Fibroblast of skin of right biceps (primary cell): ENCODE data around the gene CIC.
"Not testable (repeated sequence)": the region's sequence is repeated elsewhere in the genome, so short reads cannot be mapped to it uniquely, and the experiment has no call there.

Experiments
- DNase-seq: peaks from one replicate; pipeline ENCODE4 v3.0.0-alpha.2; 2013

The CIC gene

GRCh38 chr19:42255766-42256745 lies 13.0 kb upstream of the CIC start:
- DNase-seq = peak; percentile 57

DNA sequence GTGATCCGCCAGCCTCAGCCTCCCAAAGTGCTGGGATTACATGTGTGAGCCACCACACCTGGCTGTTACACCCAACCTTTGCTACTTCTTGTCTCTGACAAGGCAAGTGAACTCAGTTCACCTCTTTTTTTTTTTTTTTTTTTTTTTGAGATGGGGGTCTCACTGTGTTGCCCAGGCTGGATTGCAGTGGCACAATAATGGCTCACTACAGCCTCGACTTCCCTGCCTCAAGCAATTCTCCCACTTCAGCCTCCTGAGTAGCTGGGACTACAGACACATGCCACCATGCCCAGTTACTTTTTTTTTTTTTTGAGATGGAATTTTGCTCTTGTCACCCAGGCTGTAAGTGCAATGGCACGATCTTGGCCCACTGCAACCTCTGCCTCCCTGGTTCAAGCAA lies 11.2 kb upstream of the CIC start:
- DNase-seq = not testable (repeated sequence)

GRCh38 chr19:42261763-42262162 lies 7.3 kb upstream of the CIC start:
- DNase-seq = peak; percentile 45

- not testable (repeated sequence) for DNase-seq
These were observed 2.9 kb upstream of the CIC start for GRCh38 chr19:42266105-42266504.

DNA sequence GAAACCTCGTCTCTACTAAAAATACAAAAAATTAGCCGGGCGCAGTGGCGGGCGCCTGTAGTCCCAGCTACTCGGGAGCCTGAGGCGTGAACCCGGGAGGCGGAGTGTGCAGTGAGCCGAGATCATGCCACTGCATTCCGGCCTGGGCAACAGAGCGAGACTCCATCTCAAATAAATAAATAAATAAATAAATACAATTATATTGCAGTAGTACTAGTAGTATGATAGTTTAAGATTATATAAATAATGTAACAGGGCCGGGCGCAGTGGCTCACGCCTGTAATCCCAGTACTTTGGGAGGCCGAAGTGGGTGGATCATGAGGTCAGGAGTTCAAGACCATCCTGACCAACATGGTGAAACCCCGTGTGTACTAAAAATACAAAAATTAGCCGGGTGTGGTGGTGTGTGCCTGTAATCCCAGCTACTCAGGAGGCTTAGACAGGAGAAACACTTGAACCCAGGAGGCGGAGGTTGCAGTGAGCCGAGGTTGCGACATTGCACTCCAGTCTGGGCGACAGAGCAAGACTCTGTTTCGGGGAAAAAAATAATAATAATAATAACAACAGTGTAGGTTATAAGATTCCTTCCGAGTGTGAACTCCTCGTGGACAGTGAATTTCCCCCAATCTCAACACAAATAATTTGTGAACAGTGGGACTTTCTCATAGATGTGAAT lies 2.0 kb upstream of the CIC start:
- not testable (repeated sequence) for DNase-seq

DNA sequence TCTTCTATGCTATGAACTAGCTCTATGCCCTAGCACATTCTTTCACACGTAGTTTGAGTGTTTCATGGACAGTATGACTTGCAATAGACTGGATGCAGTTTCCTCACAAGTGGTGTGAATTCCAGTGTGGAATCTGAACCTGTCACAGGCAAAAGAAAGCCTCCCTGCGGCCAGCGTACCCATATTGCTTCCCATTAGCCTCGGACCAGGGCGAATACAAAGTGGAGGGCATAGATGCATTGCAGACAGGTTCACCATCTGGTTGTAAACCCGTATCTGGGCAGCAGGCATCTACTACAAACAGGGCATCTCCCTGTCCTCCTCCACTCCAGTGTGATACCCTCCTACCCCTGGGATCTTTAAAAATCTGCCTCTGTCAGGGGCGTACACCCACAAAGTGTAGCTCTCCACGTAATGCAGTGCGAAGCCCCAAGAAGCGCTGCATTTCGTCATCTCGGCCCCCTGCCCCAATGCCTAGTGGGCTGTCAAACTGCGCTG lies 1.4 kb upstream of the CIC start:
- no peak for DNase-seq

- DNase-seq = peak; percentile 100
These were observed 829 bp upstream of the CIC start for GRCh38 chr19:42268142-42268703.

DNA sequence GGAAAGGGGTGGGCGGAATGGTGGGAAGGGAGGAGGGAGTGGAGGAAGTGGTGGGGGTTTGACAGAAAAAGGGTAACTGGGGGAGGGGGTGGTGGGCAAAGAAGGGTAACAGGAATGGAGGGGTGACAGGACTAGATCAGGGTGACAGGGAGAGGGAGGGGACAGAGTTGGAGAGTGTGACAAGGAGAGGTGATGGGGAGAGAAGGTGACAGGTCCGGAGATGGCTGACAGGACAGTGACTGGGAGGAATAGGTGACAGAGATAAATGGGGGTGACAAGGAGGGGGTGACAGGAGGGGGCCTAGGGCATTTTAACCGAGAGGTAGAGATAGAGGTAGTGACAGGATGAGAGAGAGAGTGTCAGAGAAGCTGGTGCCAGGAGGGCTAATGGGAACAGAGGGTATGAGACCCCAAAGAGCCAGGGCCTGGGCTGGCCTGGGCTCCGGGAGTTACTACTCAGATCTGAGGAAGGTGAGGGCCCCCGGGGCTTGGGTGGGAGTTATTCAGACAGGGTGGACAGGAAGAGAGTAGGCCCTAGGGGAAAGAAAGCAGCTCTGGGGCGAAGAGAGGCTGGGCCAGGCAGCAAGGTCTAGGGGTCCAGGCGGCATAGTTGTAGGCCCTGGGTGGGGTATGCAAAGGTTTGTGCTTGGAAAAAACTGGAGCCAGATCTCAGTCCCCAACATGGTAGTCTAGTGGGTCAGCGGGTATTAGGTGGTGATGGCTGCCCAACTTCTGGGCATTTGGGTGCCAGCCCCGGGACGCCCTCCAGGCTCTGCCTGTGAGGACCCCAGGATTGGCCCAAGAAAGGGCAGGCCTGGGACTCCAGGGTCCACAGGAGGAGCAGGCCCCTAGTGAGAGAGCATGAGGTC lies 660 bp downstream of the CIC start:
- DNase-seq = no peak

DNA sequence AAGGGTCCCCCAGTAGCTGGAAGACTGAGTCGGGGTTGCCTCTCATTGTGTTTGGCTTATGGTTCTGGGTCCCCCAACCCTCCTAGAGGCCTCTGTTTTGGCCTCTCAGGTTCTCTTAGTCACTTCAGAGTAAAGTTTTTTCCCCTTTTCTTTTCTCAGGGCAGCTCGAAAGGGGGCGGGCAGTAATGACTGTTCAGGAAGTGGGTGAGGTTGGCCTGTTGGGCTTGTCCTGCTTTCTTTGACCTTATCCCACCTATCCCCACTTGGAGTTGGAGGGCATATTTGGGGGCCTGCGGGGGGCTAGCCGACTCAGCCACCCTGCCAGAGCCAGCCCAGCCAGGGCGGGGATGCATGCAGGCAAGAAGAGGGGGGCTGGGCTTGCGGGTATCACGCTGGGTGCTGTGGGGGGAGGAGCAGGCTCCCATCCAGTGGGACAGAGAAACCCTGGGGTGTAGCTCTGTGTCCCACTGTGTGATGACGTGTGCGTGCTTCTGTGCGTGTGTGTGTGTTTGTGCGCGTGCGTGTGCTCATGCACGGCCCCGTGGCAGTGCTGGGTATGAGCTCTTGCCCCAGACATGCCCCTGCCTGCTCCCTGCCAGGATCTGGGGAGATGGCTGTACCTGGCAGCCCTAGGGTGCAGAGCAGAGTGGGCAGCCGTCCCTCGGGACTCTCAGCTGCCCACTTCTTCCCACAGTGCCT lies 1.4 kb downstream of the CIC start:
- DNase-seq = peak; percentile 73

DNA sequence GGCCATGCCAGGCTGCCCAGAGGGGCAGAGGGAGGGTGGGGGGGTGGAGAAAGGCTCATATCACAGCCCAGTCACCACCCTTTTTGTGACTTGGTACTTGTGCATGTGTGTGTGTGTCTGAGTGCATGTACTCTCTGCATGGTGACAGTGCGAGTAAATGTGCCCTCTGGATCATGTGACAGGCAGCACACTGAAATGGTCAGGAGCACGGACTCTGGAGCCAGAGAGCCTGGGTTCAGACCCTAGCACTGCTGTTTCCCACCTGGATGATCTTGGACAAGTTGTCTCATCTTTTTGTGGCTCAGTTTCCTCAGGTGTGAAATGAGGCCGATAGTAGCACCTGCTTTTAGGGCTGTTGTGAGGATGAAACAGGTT lies 2.0 kb downstream of the CIC start:
- no peak for DNase-seq

DNA sequence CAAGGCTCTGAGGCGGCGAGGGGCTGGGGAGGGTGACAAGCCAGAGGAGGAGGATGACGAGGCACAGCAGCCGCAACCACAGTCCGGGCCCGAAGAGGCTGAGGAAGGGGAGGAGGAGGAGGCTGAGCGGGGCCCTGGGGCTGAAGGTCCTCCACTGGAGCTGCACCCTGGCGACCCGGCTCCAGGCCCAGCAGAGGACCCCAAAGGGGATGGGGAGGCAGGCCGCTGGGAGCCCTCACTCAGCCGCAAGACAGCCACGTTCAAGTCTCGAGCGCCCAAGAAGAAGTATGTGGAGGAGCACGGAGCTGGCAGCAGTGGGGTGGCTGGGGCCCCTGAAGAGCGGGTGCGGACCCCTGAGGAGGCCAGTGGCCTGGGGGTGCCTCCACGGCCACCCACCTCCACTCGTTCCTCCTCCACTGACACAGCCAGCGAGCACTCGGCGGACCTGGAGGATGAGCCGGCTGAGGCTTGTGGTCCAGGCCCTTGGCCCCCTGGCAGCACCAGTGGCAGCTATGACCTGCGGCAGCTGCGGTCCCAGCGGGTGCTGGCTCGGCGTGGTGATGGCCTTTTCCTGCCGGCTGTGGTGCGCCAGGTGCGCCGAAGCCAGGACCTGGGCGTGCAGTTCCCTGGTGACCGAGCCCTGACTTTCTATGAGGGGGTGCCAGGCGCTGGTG lies 2.9 kb downstream of the CIC start:
- no peak for DNase-seq

- no peak for DNase-seq
These were observed 3.5 kb downstream of the CIC start for GRCh38 chr19:42272535-42272897.

GRCh38 chr19:42272989-42273406 lies 3.9 kb downstream of the CIC start:
- no peak for DNase-seq

- no peak for DNase-seq
These were observed 4.5 kb downstream of the CIC start for GRCh38 chr19:42273407-42274064.

- DNase-seq = no peak
These were observed 5.1 kb downstream of the CIC start for GRCh38 chr19:42274065-42274682.

GRCh38 chr19:42275103-42275502 lies 6.1 kb downstream of the CIC start:
- DNase-seq = no peak

DNA sequence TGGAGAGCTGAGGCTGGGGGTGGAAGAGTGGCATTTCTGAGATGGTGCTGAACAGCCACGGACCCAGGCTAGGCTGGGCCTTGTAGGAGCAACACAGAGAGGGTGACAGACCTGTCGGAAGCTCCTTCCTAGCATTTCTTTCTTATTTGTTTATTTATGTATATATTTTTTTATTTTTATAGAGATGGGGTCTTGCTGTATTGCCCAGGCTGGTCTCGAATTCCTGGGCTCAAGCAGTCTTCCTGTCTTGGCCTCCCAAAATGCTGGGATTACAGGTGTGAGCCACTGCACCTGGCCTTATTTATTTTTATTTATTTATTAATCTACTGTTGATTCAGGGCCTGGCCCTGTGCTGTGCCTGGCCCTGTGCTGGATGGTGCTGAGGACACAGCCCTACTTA lies 6.5 kb downstream of the CIC start:
- no peak for DNase-seq

- DNase-seq = no peak
These were observed 7.2 kb downstream of the CIC start for GRCh38 chr19:42276284-42276683.

- no peak for DNase-seq
These were observed 7.8 kb downstream of the CIC start for GRCh38 chr19:42276821-42277220.

- no peak for DNase-seq
These were observed 8.9 kb downstream of the CIC start for GRCh38 chr19:42277821-42278451.
